Glomerular visceral epithelial cell (primary cell): Measurements from ENCODE around the gene PLXNA4.
"Not testable (repeated sequence)": the region's sequence is repeated elsewhere in the genome, so short reads cannot be mapped to it uniquely, and the experiment has no call there.

Source experiments
- DNase-seq: peaks from one replicate; pipeline ENCODE4 v3.0.0-alpha.2; 2016; ENCODE audit errors: extremely low spot score

Gene PLXNA4, protein sequence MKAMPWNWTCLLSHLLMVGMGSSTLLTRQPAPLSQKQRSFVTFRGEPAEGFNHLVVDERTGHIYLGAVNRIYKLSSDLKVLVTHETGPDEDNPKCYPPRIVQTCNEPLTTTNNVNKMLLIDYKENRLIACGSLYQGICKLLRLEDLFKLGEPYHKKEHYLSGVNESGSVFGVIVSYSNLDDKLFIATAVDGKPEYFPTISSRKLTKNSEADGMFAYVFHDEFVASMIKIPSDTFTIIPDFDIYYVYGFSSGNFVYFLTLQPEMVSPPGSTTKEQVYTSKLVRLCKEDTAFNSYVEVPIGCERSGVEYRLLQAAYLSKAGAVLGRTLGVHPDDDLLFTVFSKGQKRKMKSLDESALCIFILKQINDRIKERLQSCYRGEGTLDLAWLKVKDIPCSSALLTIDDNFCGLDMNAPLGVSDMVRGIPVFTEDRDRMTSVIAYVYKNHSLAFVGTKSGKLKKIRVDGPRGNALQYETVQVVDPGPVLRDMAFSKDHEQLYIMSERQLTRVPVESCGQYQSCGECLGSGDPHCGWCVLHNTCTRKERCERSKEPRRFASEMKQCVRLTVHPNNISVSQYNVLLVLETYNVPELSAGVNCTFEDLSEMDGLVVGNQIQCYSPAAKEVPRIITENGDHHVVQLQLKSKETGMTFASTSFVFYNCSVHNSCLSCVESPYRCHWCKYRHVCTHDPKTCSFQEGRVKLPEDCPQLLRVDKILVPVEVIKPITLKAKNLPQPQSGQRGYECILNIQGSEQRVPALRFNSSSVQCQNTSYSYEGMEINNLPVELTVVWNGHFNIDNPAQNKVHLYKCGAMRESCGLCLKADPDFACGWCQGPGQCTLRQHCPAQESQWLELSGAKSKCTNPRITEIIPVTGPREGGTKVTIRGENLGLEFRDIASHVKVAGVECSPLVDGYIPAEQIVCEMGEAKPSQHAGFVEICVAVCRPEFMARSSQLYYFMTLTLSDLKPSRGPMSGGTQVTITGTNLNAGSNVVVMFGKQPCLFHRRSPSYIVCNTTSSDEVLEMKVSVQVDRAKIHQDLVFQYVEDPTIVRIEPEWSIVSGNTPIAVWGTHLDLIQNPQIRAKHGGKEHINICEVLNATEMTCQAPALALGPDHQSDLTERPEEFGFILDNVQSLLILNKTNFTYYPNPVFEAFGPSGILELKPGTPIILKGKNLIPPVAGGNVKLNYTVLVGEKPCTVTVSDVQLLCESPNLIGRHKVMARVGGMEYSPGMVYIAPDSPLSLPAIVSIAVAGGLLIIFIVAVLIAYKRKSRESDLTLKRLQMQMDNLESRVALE (N-terminal part only)

GRCh38 chr7:132575982-132576720 lies at the start of gene PLXNA4:
Gene PLXNA4, minus strand, starts transcription at chr7:132576470. Its CDS starts 67,777 bp downstream, at chr7:132508693.
- no peak for DNase-seq

DNA sequence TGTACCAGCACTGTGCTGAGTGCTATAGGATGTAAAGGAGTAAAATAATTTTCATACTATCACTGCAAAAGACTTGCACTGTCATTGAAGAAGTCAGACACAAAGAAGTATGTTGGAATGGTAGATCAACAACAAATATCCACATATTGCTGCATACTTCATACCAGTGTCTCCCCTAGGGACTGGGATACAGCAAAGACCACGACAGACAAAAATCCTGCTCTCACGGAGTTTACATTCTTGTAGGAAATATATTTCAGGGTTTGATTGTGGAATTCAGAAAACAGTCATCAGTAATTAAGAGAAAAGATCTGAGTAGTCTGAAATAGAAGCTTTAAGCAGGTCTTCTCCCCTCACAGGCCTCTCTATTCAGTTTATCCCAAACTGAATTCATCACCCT lies 49.4 kb upstream of the PLXNA4 start:
- no peak for DNase-seq

DNA sequence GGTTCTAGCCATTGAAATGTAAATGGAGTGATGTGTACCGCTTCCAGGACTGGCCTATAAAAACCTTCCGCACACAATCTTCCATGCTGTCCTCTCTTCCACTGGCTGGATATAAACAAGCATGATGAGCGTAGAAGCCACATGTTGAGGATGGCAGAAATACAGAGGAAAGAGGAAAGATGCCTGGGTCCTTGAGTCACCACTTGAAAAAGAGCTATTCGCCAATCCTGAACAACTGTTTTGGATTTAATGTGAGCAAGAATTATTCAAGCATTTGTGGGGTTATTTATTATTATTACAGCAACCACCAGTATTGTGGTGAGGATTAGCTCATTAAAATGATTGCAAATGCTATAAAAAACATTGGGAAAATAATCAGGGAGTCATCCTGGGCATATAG lies 45.8 kb upstream of the PLXNA4 start:
- no peak for DNase-seq

DNA sequence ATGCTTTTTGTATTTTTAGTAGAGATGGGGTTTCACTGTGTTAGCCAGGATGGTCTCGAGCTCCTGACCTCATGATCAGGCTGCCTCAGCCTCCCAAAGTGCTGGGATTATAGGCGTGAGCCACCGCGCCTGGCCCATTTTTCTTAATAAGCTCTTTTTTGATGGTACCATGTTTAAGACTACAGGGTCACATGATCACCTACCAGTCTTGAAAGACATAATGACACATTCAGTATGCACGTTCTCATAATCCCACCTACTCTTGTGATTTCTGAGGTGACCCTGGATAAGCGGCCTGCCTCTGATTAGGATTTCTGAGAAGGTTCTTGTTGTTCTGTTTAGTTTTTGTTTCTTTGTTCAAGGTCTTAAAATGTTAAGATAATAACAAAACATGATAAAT lies 43.7 kb upstream of the PLXNA4 start:
- no peak for DNase-seq

GRCh38 chr7:132618956-132619305 lies 42.7 kb upstream of the PLXNA4 start:
- peak; percentile 6 for DNase-seq

- DNase-seq, result no peak
Observed at GRCh38 chr7:132618271-132618955, 42.1 kb upstream of the PLXNA4 start.

GRCh38 chr7:132614428-132615318 lies 38.4 kb upstream of the PLXNA4 start:
- peak; percentile 16 for DNase-seq

GRCh38 chr7:132613737-132614136 lies 37.5 kb upstream of the PLXNA4 start:
- DNase-seq, result no peak

DNA sequence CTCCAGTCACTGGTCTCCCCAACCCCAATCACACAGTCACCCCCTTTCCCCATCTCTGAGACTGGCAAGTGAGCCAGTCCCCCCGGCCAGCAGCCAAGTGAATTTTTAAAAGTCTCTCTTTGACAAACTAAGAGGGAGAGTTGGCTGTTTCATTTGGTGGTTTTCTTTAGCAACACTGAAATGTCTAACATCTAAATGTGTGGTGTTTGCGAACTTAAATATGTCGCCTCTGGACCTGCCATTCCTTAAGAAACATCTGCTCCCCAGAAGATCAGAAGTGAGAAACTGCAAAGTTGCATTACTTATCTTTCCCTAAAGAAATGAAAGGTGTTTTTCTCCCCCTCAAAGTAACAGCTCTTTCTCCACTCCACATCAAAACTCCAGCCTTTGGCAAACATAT lies 34.7 kb upstream of the PLXNA4 start:
- no peak for DNase-seq

- no peak for DNase-seq
Observed at GRCh38 chr7:132609906-132610520, 33.7 kb upstream of the PLXNA4 start.

DNA sequence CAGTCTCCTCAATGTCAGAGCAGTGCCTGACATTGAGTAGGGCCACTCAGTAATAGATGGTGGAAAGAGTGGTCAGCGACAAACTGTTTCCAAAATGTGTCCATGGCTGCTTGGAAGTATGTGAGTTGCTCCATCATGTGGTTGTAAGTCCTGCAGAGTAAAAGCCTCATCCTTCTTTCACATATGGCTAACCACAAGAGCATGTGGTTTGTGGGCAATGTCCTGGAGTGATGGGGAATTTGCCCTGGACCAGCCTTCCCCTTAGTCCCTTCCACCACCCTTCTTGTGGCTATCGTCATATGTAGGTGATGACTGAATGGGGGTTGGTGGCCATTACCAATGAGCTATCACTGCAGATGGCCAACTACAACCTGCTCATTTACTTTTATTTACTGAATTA lies 33.0 kb upstream of the PLXNA4 start:
- peak; percentile 18 for DNase-seq

GRCh38 chr7:132608523-132608922 lies 32.3 kb upstream of the PLXNA4 start:
- DNase-seq, result no peak

GRCh38 chr7:132607656-132608055 lies 31.4 kb upstream of the PLXNA4 start:
- no peak for DNase-seq

DNA sequence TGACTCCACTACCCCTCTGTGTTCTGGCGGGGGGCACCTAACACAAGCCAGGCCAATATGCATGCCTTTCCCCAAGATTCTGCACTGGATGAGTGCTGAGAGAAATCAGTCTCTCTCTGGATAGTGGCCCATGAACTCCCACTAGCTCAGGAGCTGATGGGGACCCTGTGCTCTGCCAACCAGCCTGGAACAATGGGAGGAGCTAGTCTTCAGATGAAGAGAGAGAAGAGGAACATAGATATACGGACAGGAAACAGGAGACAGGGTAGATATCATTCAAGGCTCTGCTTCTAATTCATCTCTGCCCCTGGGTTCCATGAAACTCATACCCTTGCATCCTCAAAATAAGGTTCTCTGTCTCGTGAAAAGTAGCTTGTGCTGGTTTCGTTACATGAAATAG lies 27.9 kb upstream of the PLXNA4 start:
- DNase-seq, result no peak

GRCh38 chr7:132603220-132603833 lies 27.1 kb upstream of the PLXNA4 start:
- no peak for DNase-seq

DNA sequence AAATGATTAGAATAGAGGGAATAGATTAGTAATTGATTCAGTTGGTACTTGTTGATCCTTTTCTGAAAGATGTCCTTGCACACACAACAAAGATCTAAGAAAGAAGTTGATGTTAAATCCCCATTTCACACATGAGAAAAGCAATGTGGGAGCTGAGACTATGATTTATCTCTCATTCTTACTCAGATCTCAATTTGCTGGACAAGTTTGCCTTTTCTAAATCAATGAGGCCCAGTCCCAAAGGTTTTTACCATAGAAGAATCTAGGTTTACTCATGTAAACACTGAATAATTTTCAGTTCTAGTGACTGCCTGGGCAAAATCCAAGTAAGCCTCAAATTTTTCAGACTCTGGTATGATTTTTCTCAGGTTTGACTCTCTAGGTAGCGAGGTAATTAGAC lies 25.5 kb upstream of the PLXNA4 start:
- no peak for DNase-seq

DNA sequence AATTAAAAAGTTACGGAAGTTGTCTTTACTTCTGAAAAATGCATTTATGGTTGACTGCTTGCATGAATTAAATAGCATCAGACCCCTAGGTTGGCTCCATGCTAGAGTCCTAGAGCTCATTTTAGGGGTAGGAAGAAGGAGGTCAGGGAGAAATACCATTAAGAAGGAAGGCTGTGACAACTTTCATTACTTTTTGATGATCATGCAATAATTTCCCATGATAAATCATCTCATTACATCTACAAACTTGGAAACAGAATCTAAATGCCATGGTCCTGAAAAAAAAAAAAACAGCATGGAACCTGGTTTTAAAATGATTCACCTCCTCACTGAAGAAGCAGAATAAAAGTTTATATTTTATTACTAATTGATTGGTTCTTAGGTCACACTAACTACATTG lies 20.3 kb upstream of the PLXNA4 start:
- DNase-seq, result no peak

GRCh38 chr7:132594741-132595140 lies 18.5 kb upstream of the PLXNA4 start:
- DNase-seq, result not testable (repeated sequence)

GRCh38 chr7:132592936-132593335 lies 16.7 kb upstream of the PLXNA4 start:
- DNase-seq, result no peak
